NCI-H460 (cell line): ENCODE data around the gene NOC4L. TPM values are rescaled to one million over a fixed set of nuclear protein-coding genes. Genes with fewer than 3 reads are reported as not detected.
"Not testable (repeated sequence)": the region's sequence is repeated elsewhere in the genome, so short reads cannot be mapped to it uniquely, and the experiment has no call there.

Experiments used
- DNase-seq: peaks from one replicate; pipeline ENCODE4 v3.0.0-alpha.2; 2016; ENCODE audit warnings: low read depth; ENCODE audit errors: extremely low read depth
- small RNA-seq, 2 experiments: library from RNA; depleted of rRNA; stranded (forward); fragments of <200 nt; gene quantifications; one replicate each; pipeline ENCODE3, GENCODE V24; 2014
- total RNA-seq: library from RNA; depleted of rRNA; stranded (reverse); fragments of >200 nt; shearing (Covaris generic); gene quantifications from 2 replicates; pipeline ENCODE4 v1.2.3, GENCODE V29; 2014; rRNA removed

The NOC4L gene
- total RNA-seq, 1 experiment from 2014 or later, result 26.4 TPM

- no peak for DNase-seq
These were observed 47.7 kb downstream of the NOC4L start for GRCh38 chr12:132191715-132192553.

DNA sequence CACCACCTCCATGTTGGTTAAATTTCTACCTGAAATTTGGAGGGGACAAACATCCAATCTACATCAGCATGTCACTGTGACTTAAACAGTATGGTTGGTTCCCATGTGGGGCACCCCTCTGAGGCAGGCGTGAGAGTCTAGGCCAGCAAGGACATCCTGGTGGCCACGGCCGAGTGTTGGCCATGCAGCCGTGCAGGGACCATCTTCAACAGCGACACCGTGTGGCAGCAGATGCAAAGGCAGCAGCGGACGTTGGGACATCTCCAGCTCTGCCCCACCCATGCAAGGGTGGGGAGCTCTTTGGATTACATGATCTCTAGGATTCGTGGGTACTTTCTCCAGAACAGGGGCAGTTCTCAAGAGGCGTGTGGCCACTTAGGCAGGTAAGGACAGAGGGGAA, 49.8 kb downstream of the NOC4L start:
- no peak for DNase-seq

DNA sequence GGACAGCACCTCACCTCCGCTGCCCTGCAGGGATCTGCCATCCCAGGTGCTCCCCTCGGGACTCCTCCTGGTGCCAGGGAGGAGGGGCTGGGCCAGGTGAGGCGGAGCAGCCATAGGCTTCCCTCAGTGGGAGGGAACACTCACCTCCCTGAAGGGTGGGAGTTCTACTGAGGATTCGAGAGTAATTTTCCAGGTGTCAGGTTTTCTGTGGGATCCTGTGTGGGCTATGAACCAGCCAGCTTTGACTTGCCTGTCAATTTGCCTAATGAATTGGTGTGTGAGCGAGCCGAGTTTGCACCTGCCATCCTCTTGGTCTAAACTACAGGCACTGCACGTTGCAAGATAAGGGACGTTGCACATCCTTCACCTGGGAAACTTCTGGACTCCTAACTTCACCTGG, 50.3 kb downstream of the NOC4L start:
- no peak for DNase-seq

GRCh38 chr12:132195242-132195641, 51.0 kb downstream of the NOC4L start:
- DNase-seq, result not testable (repeated sequence)

DNA sequence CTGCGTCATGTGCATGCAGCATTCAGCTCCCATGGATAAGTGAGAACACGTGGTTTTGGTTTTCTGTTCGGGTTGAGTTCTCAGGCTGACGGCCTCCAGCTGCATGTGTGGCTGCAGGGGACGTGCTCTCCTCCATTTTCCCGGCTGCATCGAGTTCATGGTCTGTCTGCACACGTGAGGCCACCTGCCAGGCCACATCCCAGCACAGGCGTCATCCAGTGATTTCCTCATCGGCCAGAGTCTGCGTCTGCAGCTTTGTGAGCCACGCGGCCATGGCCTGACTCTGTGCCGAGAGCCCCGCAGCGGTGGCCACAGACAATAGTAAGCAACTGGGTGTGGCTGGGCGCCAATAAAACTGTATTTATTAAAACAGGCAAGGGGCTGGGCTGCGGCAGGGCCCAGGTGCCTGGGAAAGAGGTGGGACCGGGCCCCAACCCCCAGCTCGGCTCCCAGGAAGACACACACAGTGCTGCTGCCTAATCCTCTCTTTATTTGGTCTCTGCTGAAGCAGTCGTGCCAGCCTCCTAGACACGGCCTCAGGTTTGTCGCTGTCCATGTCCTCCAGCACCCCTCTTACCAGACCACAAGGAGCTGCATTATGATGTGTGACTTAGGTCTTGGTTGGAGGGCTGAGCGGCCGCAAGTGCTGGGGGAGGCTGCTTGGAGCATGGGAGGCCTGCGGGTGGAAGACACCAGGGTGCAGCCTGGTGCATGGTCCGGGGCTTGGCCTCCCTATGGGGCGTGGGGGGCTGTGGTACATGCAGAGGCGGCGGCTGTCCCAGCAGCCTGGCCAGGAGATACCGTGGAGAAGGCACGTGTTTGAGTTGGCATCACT, 52.0 kb downstream of the NOC4L start:
- no peak for DNase-seq

DNA sequence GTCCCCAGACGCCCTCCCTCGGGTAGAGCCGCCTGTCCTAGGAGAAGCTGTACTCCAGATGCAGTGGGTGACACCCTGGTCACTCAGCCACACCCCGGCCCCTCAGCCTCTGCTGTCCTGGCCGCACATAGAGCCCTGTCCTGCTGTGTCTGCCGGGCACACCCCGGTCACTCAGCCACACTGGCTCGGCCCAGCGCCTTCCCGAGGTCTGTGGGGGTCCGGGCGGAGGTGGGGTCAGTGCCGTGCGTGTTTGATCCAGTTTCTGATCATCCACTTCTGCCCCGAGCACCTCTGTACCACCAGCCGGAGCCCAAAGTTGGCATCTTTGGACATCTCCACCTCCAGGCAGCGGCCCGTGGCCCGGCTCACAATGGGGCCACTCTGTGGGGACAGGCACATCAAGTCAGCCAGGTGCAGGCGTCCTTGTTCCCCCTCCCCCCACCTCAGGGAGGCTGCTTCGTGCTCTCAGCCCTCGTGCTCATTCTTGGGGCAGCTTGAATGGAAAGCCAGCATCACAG, 52.7 kb downstream of the NOC4L start:
- no peak for DNase-seq

- no peak for DNase-seq
These were observed 53.5 kb downstream of the NOC4L start for GRCh38 chr12:132197581-132198354.

- no peak for DNase-seq
These were observed 54.8 kb downstream of the NOC4L start for GRCh38 chr12:132199101-132199500.

DNA sequence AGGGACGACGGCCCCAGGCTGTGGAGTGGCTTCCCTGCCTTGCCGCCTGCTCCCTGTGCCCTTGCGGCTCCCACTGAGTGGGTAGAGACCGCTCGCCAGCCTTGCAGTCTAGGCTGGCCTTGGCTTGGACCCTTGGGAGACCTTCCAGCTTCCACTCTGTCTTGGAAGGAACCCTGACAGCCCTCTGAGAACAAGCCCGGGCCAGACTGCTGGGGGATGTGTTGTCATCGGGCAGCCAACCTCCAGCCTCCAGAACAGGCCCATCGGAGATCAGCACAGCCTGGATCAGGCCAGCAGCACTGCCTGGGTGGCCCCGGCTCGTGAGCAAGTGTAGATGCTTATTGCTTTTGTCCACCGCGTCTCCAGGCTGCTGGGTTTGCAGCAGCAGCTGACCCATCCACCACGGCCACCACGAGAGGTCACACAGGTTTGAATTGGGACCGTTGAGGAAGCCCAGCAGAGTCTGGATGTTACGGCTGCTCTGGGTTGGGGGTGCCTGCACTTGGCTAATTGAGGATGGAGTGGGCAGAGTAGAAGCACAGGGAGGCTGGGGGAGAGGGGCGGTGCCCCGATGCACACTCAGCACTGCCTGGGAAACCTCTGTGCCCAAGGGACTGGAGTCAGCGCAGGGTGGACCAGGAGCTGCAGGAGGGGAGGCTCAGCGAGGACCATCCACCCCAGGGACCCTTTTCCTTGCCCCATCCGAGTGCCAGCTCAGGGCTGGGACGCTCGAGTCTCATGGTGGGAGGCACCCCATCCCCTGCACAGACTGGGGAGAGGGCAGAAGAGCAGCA, 55.5 kb downstream of the NOC4L start:
- DNase-seq, result no peak

DNA sequence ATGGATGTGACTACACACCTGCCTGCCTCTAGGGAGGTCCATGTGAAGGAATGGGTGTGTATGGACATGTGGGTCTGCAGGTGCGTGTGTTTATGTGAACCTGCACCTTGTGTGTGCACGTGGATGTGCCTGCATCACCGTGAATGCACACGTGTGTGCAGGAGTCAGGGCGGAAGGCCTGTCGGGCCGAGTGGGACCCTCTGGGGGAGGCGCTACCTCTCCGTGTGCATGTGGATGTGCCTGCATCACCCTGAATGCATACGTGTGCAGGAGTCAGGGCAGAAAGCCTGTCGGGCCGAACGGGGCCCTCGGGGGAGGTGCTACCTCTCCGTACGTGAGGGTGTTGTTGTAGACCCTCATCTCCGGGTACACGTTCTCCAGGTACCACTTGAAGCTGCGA, 56.5 kb downstream of the NOC4L start:
- DNase-seq, result no peak

DNA sequence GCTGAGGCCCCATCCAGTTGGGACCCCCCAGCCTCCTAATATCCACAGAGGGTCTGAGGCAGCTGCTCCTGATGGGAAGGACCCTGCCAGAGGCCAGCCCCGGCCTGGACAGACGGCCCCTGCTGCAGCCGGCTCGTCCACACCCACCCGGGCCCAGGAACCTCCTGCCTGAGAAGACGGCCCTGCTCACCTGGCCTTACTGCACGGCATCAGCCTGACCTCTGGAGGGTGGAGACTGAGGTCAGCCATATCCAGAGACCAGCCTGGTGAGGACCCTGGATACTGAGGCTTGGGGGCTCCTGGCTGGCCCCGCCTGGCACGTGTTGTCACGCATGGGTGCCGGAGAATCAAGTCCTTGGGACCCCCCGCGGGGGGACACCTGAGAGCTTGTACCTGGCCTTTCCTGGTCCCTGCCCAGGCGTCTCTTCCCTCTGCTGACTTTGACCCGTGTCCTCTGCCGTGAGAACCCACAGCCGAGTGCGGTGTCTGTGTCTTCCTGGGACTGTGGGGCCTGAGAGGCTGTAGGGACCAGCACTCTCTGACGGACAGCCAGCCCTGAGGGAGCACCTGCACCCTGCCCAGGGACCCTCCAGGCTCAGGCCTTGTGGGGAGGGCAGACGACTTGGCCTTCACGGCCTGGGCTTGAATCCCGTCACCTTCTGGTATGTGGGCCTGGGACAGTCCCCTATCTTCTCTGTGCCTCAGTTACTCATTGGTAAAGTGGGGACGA, 57.3 kb downstream of the NOC4L start:
- DNase-seq, result no peak

Small RNA genes within 50 kb of the gene (small RNA-seq; reads per million reads assigned to genes)
- gene AC138466.3, result 0 reads per million in 2 experiments

Other genes with a start within 250 kb of the NOC4L start
- gene ULK1, start 249.8 kb upstream of the NOC4L start, total RNA-seq, result 30.9 and 31.7 TPM in 2 replicates
- gene PUS1, start 215.2 kb upstream of the NOC4L start, total RNA-seq, result 37.7 and 42.2 TPM in 2 replicates
- 11.4 and 12.5 TPM in 2 replicates for gene EP400, start 194.5 kb upstream of the NOC4L start, total RNA-seq
- 11.3 and 13.2 TPM in 2 replicates for gene DDX51, start 138 bp upstream of the NOC4L start, total RNA-seq
- not detected in 2 replicates for gene GALNT9, start 185.1 kb downstream of the NOC4L start, total RNA-seq